ENCODE results near the gene CCBE1.

The CCBE1 gene

DNA sequence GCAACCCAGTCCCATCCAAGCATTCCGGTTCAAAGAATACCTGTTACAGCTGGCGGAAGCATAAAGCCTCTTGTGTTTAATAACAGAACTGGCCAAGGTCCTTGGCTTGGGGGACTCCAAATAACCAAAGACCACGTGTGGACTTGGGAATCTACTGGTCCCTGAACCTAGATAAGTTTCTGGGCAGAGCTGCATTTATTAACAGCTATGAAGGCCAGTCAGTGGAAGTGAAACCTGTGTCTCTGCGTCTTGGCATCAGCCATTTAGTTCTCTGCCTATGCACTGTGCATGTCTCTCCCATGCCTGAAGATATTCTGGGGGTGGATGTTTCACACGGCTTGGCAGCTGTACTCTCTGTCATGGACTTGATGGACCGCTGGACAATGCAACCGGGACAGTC lies 137.7 kb downstream of the CCBE1 start:
- no peak for TF ChIP-seq FOXP2 (optimal IDR thresholded peaks at IDR 0.05; ENCODE audit: borderline replicate concordance, extremely low read depth, extremely low read length, insufficient read depth)
- TF ChIP-seq TAF1 (IDR thresholded peaks at IDR 0.05; ENCODE audit: borderline replicate concordance, insufficient read depth, low read length) = no peak
- no peak for TF ChIP-seq POLR2AphosphoS5 (IDR thresholded peaks at IDR 0.05; ENCODE audit: low read depth, low read length)
- TF ChIP-seq SIN3A (IDR thresholded peaks at IDR 0.05; ENCODE audit: borderline replicate concordance, insufficient read depth, low read length) = no peak
- TF ChIP-seq, protein P1, sequence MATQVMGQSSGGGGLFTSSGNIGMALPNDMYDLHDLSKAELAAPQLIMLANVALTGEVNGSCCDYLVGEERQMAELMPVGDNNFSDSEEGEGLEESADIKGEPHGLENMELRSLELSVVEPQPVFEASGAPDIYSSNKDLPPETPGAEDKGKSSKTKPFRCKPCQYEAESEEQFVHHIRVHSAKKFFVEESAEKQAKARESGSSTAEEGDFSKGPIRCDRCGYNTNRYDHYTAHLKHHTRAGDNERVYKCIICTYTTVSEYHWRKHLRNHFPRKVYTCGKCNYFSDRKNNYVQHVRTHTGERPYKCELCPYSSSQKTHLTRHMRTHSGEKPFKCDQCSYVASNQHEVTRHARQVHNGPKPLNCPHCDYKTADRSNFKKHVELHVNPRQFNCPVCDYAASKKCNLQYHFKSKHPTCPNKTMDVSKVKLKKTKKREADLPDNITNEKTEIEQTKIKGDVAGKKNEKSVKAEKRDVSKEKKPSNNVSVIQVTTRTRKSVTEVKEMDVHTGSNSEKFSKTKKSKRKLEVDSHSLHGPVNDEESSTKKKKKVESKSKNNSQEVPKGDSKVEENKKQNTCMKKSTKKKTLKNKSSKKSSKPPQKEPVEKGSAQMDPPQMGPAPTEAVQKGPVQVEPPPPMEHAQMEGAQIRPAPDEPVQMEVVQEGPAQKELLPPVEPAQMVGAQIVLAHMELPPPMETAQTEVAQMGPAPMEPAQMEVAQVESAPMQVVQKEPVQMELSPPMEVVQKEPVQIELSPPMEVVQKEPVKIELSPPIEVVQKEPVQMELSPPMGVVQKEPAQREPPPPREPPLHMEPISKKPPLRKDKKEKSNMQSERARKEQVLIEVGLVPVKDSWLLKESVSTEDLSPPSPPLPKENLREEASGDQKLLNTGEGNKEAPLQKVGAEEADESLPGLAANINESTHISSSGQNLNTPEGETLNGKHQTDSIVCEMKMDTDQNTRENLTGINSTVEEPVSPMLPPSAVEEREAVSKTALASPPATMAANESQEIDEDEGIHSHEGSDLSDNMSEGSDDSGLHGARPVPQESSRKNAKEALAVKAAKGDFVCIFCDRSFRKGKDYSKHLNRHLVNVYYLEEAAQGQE (IDR thresholded peaks at IDR 0.05; ENCODE audit: insufficient read depth in 1 of 2, low read depth in 2 of 2, low read length in 2 of 2) = no peak

DNA sequence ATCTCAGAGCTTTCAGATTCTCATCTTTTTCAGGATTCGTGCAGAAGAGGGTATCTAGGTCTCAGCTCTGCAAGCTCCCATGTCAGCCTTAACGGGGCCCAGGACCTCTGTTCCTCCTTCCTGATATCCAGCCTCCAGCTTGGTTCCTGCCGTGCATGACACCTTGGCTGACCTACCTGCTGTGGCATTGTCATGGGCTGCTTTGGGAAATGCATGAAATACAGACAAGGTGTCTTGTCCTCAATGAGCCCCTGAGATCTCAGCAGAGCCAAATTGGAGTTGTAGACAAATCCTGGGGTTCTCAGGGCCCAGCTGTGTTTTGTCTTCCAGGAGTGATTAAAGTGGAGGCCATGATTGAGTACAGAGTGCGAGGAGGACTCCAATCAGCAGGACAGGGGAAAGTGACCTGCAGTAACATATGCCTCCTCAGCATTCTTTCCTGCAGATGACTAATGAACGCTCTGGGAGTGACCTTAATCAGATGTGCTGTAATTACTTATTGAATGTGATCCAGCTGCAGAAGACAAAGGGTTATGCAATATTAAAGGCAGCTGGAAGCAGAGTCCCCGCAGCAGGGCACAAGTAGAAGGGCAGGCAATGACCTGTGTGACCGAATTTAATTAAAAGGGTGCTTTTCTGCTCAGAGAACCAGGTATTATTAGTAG lies 141.1 kb downstream of the CCBE1 start:
- TF ChIP-seq POLR2AphosphoS5 (IDR thresholded peaks at IDR 0.05; ENCODE audit: low read depth, low read length) = no peak
- no peak for TF ChIP-seq FOXP2 (optimal IDR thresholded peaks at IDR 0.05; ENCODE audit: borderline replicate concordance, extremely low read depth, extremely low read length, insufficient read depth)
- TF ChIP-seq TAF1 (IDR thresholded peaks at IDR 0.05; ENCODE audit: borderline replicate concordance, insufficient read depth, low read length) = no peak
- TF ChIP-seq, protein P1 (IDR thresholded peaks at IDR 0.05; ENCODE audit: insufficient read depth in 1 of 2, low read depth in 2 of 2, low read length in 2 of 2) = no peak
- no peak for TF ChIP-seq SIN3A (IDR thresholded peaks at IDR 0.05; ENCODE audit: borderline replicate concordance, insufficient read depth, low read length)

DNA sequence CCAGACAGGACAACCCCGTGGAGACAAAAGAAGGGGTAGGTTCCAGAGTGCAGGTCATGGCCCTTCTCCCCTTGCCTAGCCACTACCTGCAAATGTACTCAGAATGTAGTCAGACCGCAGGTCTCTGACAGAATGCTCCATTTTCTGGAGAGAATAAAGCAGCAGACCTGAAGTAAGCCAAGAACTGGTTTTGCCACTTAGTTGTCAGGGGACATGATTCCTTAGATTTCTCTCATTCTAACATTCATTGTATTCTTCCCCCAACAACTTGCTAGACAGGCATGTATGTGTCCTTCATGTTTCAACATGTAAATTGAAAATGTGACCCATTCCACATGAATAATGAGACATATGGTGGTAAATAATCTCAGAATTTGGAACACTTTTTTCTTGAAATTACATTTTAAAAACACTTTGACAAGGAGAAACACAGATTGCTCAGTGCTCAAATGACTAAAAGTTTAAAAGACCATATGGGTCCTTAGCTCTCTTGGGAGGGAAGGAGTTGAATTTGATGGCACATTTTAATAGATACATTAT lies 142.4 kb downstream of the CCBE1 start:
- no peak for TF ChIP-seq POLR2AphosphoS5 (IDR thresholded peaks at IDR 0.05; ENCODE audit: low read depth, low read length)
- TF ChIP-seq, protein P1 (IDR thresholded peaks at IDR 0.05; ENCODE audit: insufficient read depth in 1 of 2, low read depth in 2 of 2, low read length in 2 of 2) = no peak
- no peak for TF ChIP-seq TAF1 (IDR thresholded peaks at IDR 0.05; ENCODE audit: borderline replicate concordance, insufficient read depth, low read length)
- no peak for TF ChIP-seq FOXP2 (optimal IDR thresholded peaks at IDR 0.05; ENCODE audit: borderline replicate concordance, extremely low read depth, extremely low read length, insufficient read depth)
- TF ChIP-seq SIN3A (IDR thresholded peaks at IDR 0.05; ENCODE audit: borderline replicate concordance, insufficient read depth, low read length) = no peak

DNA sequence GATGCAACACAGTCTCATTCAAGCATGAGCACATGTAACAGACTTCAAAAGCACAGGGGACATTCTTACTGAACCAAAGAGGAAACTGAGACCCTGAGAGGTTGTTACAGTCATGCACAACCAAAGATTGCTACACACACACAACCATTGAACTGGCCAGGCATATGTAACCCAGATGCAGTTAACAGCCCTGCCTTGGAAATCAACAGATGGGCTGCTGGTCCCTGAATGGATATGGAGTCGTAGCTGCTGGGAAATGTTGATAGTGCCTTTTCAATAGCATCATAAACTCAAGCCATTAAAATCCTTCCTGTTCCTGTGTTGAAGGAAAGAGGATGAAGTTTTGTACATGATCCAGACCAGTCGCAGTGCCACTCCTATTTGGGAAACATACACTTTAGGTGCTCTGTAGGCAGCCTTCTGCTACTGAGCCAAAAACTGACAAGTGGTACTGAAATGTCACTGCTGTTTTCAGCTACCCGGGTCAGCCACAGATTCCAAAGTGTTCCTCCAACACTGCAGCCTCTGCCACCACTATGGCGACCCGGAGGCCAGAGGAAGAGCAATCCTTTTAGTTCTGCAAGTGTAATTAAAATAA lies 143.9 kb downstream of the CCBE1 start:
- TF ChIP-seq, protein P1 (IDR thresholded peaks at IDR 0.05; ENCODE audit: insufficient read depth in 1 of 2, low read depth in 2 of 2, low read length in 2 of 2) = no peak
- TF ChIP-seq FOXP2 (optimal IDR thresholded peaks at IDR 0.05; ENCODE audit: borderline replicate concordance, extremely low read depth, extremely low read length, insufficient read depth) = no peak
- TF ChIP-seq POLR2AphosphoS5 (IDR thresholded peaks at IDR 0.05; ENCODE audit: low read depth, low read length) = no peak
- TF ChIP-seq SIN3A (IDR thresholded peaks at IDR 0.05; ENCODE audit: borderline replicate concordance, insufficient read depth, low read length) = no peak
- TF ChIP-seq TAF1 (IDR thresholded peaks at IDR 0.05; ENCODE audit: borderline replicate concordance, insufficient read depth, low read length) = no peak

All from PFSK-1 (cell line).